K562 (cell line): ENCODE results near the gene DCXR. TPM values are rescaled to one million over a fixed set of nuclear protein-coding genes. Genes with fewer than 3 reads are reported as not detected.

Experiments used
- ATAC-seq: fragments of 200-7000 bp; cut with Tn5 transposase; 3 replicates; pipeline ENCODE4 v1.9.1; 2020; ENCODE audit warnings: moderate library complexity
- BruUV-seq: library from RNA; stranded (reverse); fragments of 400-500 nt; replicated peaks from 2 replicates; lab custom pipeline; 2021; lab: Mats Ljungman, UMichigan
- CTCF ChIA-PET: fragments of 300-600 bp; formaldehyde crosslinking; extraction: SDS; loops from one replicate; lab custom pipeline; 2021; ENCODE audit warnings: low intra/inter-chr PET ratio; lab: Yijun Ruan, JAX
- POLR2A ChIA-PET: fragments of 300-600, 350-650 bp; sonication (Branson Sonifier 250); formaldehyde crosslinking; extraction: SDS; loops from one replicate; lab custom pipeline; 2021; ENCODE audit warnings: antibody characterized with exemption, inconsistent platforms; lab: Yijun Ruan, JAX
- DNase-seq, 4 experiments: peaks; one replicate each; pipeline versions ENCODE4 v3.0.0 to v3.0.0-alpha.2; 2011 to 2018; ENCODE audit warnings: low spot score in 3 of 4, mixed read lengths in 3 of 4; ENCODE audit errors: extremely low read depth in 1 of 4
- FAIRE-seq: peaks from 2 replicates; lab custom pipeline; 2011; peaks lifted over from hg19 to GRCh38; lab: Jason Lieb, UNC
- H2AFZ ChIP-seq: 2 replicates; pipeline ENCODE4 v1.6.0; 2011; ENCODE audit warnings: low read depth, low read length, control low read depth, inconsistent platforms
- H3K27ac ChIP-seq: fragments of 200-600 bp; 3 replicates; pipeline ENCODE4 v1.8.0; 2011; ENCODE audit warnings: low read depth, mild to moderate bottlenecking, control low read depth, inconsistent platforms, low read length, moderate library complexity, mixed read lengths; ENCODE audit errors: extremely low read depth
- H3K27me3 ChIP-seq, 2 experiments: fragments of 300-600 bp in 1 of 2; 2 replicates in 1 of 2; 3 replicates in 1 of 2; pipeline versions ENCODE4 v1.6.0 to v1.8.0; 2011; ENCODE audit warnings: inconsistent platforms in 2 of 2, low read length in 2 of 2, mild to moderate bottlenecking in 1 of 2, mixed read lengths in 1 of 2, moderate library complexity in 1 of 2; ENCODE audit not compliant: control insufficient read depth in 2 of 2, insufficient read depth in 2 of 2
- H3K36me3 ChIP-seq: fragments of 300-600 bp; 3 replicates; pipeline ENCODE4 v1.8.0; 2011; ENCODE audit warnings: mild to moderate bottlenecking, low read length, inconsistent platforms; ENCODE audit not compliant: control insufficient read depth, insufficient read depth
- H3K4me1 ChIP-seq, 2 experiments: fragments of 200-600 bp in 1 of 2; replicated peaks in 1 of 2; 2 replicates in 1 of 2; 3 replicates in 1 of 2; pipeline versions ENCODE4 v1.5.1 to v1.8.0; 2011; ENCODE audit warnings: inconsistent platforms in 2 of 2, low read length in 2 of 2, mild to moderate bottlenecking in 1 of 2, mixed read lengths in 1 of 2, moderate library complexity in 1 of 2; ENCODE audit not compliant: control insufficient read depth in 2 of 2, insufficient read depth in 2 of 2
- H3K4me2 ChIP-seq: 2 replicates; pipeline ENCODE4 v1.6.1; 2011; ENCODE audit warnings: low read length, control low read depth, inconsistent platforms, mixed read lengths; ENCODE audit not compliant: insufficient read depth
- H3K4me3 ChIP-seq: fragments of 200-600 bp; sonication (generic), shearing (Covaris generic); 2 replicates; pipeline ENCODE4 v1.5.1; 2016; ENCODE audit warnings: control low read depth, inconsistent platforms
- H3K79me2 ChIP-seq: fragments of 200-600 bp; 3 replicates; pipeline ENCODE4 v1.8.0; 2011; ENCODE audit warnings: low read length, inconsistent platforms; ENCODE audit not compliant: control insufficient read depth, insufficient read depth
- H3K9ac ChIP-seq, 2 experiments: 2 replicates each; pipeline versions ENCODE4 v1.6.0 to v1.6.1; 2011; ENCODE audit warnings: low read depth in 2 of 2, low read length in 2 of 2, control low read depth in 1 of 2, inconsistent platforms in 1 of 2, mild to moderate bottlenecking in 1 of 2, mixed read lengths in 1 of 2; ENCODE audit not compliant: insufficient read depth in 1 of 2
- H3K9me1 ChIP-seq: one replicate; pipeline ENCODE4 v1.6.0; 2011; ENCODE audit warnings: inconsistent platforms, mild to moderate bottlenecking, low read length, moderate library complexity; ENCODE audit not compliant: control insufficient read depth, insufficient read depth
- H3K9me3 ChIP-seq: replicated peaks from 2 replicates; pipeline ENCODE4 v1.5.1; 2011; ENCODE audit warnings: low read depth, low read length, inconsistent platforms; ENCODE audit not compliant: control insufficient read depth, insufficient read depth
- H4K20me1 ChIP-seq: replicated peaks from 2 replicates; pipeline ENCODE4 v1.6.1; 2011; ENCODE audit warnings: low read length, inconsistent platforms, mixed read lengths; ENCODE audit not compliant: control insufficient read depth, insufficient read depth
- CHAMP1 ChIP-seq: fragments of 450-650 bp; IDR thresholded peaks from 2 replicates; pipeline ENCODE4 v1.6.1; 2016; ENCODE audit warnings: mild to moderate bottlenecking
- E2F8 ChIP-seq: fragments of 450-650 bp; IDR thresholded peaks from 2 replicates; pipeline ENCODE4 v1.7.1; 2018; ENCODE audit warnings: mild to moderate bottlenecking, low read depth; ENCODE audit not compliant: partially characterized antibody
- KDM1A ChIP-seq, 2 experiments: fragments of 450-650 bp; IDR thresholded peaks; 2 replicates each; pipeline ENCODE4 v1.6.1; 2016; ENCODE audit warnings: mild to moderate bottlenecking in 2 of 2
- PCBP1 ChIP-seq: fragments of 200-400 bp; formaldehyde crosslinking; IDR thresholded peaks from 2 replicates; pipeline ENCODE4 v1.6.1; 2018; ENCODE audit warnings: mild to moderate bottlenecking, low read depth, low read length; ENCODE audit not compliant: poor library complexity, severe bottlenecking
- POLR2A ChIP-seq: fragments of 450-650 bp; conservative IDR thresholded peaks from 2 replicates; pipeline ENCODE4 v1.6.1; 2016
- RBFOX2 ChIP-seq: fragments of 200-400 bp; formaldehyde crosslinking; IDR thresholded peaks from 2 replicates; pipeline ENCODE4 v1.6.1; 2017; ENCODE audit warnings: low read depth, mild to moderate bottlenecking, low read length, moderate library complexity
- RBM22 ChIP-seq: fragments of 200-400 bp; formaldehyde crosslinking; IDR thresholded peaks from 2 replicates; pipeline ENCODE4 v1.6.1; 2018; ENCODE audit warnings: low read length, low read depth; ENCODE audit not compliant: poor library complexity, severe bottlenecking
- SUPT5H ChIP-seq: fragments of 450-650 bp; IDR thresholded peaks from 2 replicates; pipeline ENCODE4 v1.6.1; 2016
- ZNF165 ChIP-seq: fragments of 250-450 bp; sonication (Bioruptor Pico); IDR thresholded peaks from 2 replicates; pipeline ENCODE4 v1.4.0; 2020; ENCODE audit warnings: borderline replicate concordance
- ZNF212 ChIP-seq: fragments of 450-650 bp; formaldehyde crosslinking; IDR thresholded peaks from 2 replicates; pipeline ENCODE4 v1.4.0; 2020; ENCODE audit warnings: mild to moderate bottlenecking
- ZNF398 ChIP-seq: fragments of 250-450 bp; sonication (Bioruptor Pico); IDR thresholded peaks from 2 replicates; pipeline ENCODE4 v1.8.0; 2021; ENCODE audit warnings: moderate library complexity, mild to moderate bottlenecking, inconsistent platforms
- WGBS: fragments of 100-300 bp; shearing (Covaris generic); methylation state at CpG from one replicate; pipeline ENCODE4 v1.1.6; 2016; ENCODE audit warnings: low coverage, mixed read lengths; ENCODE audit not compliant: insufficient coverage; ENCODE audit errors: missing lambda C conversion rate; 5-methylcytosine and 5-hydroxymethylcytosine counted together
- in situ Hi-C: fragments of 300-500 bp; cut with MboI; formaldehyde crosslinking; loops from 4 replicates; pipeline ENCODE4 v1.15.0; 2018; ENCODE audit warnings: inconsistent platforms, mixed read lengths
- intact Hi-C: fragments of 100-400 bp; cut with micrococcal nuclease; formaldehyde crosslinking; loops from 2 replicates; pipeline ENCODE4 v1.14.2; 2022
- polyA plus RNA-seq, 8 experiments: library from polyadenylated mRNA; depleted of rRNA in 4 of 8; stranded (reverse) in 5 of 8; unstranded in 3 of 8; fragments of >200 nt; fragmentation: Nextera tagmentation in 2 of 8; fragmentation: Illumina TruSeq in 1 of 8; extraction: Ambion mirVana in 2 of 8; extraction: Trizol in 1 of 8; gene quantifications; 2 replicates each; pipeline versions ENCODE4 v1.2.1 to v1.2.3, GENCODE V29; 2011 to 2014; ENCODE audit warnings: inconsistent platforms in 1 of 8, missing spikeins in 1 of 8
- total RNA-seq, 7 experiments: library from RNA; depleted of rRNA in 6 of 7; stranded (reverse); fragments of >200 nt in 6 of 7; fragmentation: Illumina TruSeq in 2 of 7; extraction: Trizol in 2 of 7; gene quantifications; 2 replicates each; pipeline versions ENCODE4 v1.2.1 to v1.2.3, GENCODE V29; 2011 to 2021; ENCODE audit warnings: low replicate concordance in 1 of 7

The DCXR gene
- total and polyA plus RNA-seq, 9 of the 15 experiments (the other 6 are each of a cell fraction or from before 2014, with no cell fraction given) = 21.3 to 274 (median 156) TPM

- intact Hi-C loops = no loop called here
- in situ Hi-C loops = no loop called here
- Histone ChIP-seq H3K27ac (no peak overlapping the region), H3K27me3 (no peaks in the 10 kb centered on the region), H3K9me1 (peaks cover 3% of the 10 kb centered on the region), H3K4me3 (no peak overlapping the region), H3K9me3 (no peaks in the 10 kb centered on the region), H3K36me3 (peaks cover 89% of the 10 kb centered on the region; the same call in 2 of the 3 replicates), H4K20me1 (peaks cover 36% of the 10 kb centered on the region), H3K9ac (no peak overlapping the region; a peak in 1 of 4 replicates), H3K79me2 (no peaks in the 10 kb centered on the region; the same call in 2 of the 3 replicates), H3K4me2 (no peak overlapping the region), H3K4me1 (peaks cover 0 to 85% of the 10 kb centered on the region in 2 experiments; a peak in 2 of 5 replicates), H2AFZ (no peak overlapping the region)
- no TSS peak for BruUV-seq
- POLR2A ChIA-PET = interaction anchor here (0.7 to 1.9 kb wide), 7 partner anchors 8 to 390 kb away, joined by 3 to 8 read pairs (median 5); partner anchors contain the start of gene FASN
- WGBS = 97% methylated on average over 13 of the region's 20 CpGs
- TF ChIP-seq SUPT5H = peak; percentile 9; the same call in 1 of the 2 replicates
- no peak for TF ChIP-seq KDM1A (IDR thresholded peaks at IDR 0.05)
- no peak for TF ChIP-seq ZNF212
- TF ChIP-seq CHAMP1 = no peak
- TF ChIP-seq ZNF165 (CRISPR knock-in tag) = no peak
- no peak for TF ChIP-seq E2F8
- peak; percentile 8 for TF ChIP-seq RBM22
- peak; percentile 30; the same call in 1 of the 2 replicates for TF ChIP-seq RBFOX2
- no peak for TF ChIP-seq ZNF398 (CRISPR knock-in tag)
- 0 out of 2 replicates have a peak, but pooled peaks have one; percentile 7 for TF ChIP-seq POLR2A
- TF ChIP-seq PCBP1 = peak; percentile 21
- DNase-seq = no peak
- no peak for FAIRE-seq
- no peak for ATAC-seq
- CTCF ChIA-PET = no interaction called here
These were observed 44.0 kb upstream of the DCXR start for GRCh38 chr17:82081546-82081945.
